Keratinocyte (primary cell): Measurements from ENCODE around the gene PARD3B.

Source experiments
- CTCF ChIP-seq, 3 experiments: IDR thresholded peaks in 1 of 3; conservative IDR thresholded peaks in 1 of 3; optimal IDR thresholded peaks in 1 of 3; 2 replicates in 2 of 3; 3 replicates in 1 of 3; pipeline versions ENCODE3 to v1.5.1; 2011; ENCODE audit warnings: low read length in 3 of 3, mild to moderate bottlenecking in 3 of 3, moderate library complexity in 2 of 3, control low read depth in 1 of 3, inconsistent platforms in 1 of 3; ENCODE audit not compliant: insufficient read depth in 2 of 3; ENCODE audit errors: extremely low read depth in 1 of 3
- EZH2 ChIP-seq: IDR thresholded peaks from one replicate; pipeline ENCODE4 v1.6.1; 2012; ENCODE audit warnings: inconsistent platforms, mild to moderate bottlenecking, low read length, moderate library complexity

- TF ChIP-seq CTCF (optimal IDR thresholded peaks at IDR 0.05 in 1 of 3, IDR thresholded peaks at IDR 0.05 in 1 of 3, conservative IDR thresholded peaks at IDR 0.05 in 1 of 3; ENCODE audit: extremely low read depth in 1 of 3, insufficient read depth in 2 of 3, low read length in 3 of 3) (no peak), EZH2 (no peak)
These were observed 1069.7 kb downstream of the PARD3B start for GRCh38 chr2:205614965-205615364.
